Thoracic aorta (tissue), 2 donors: ENCODE measurements around the gene RAPGEF2. TPM values are rescaled to one million over a fixed set of nuclear protein-coding genes. Genes with fewer than 3 reads are reported as not detected.
"Not testable (repeated sequence)": the region's sequence is repeated elsewhere in the genome, so short reads cannot be mapped to it uniquely, and the experiment has no call there.

Experiments used
- ATAC-seq: fragments of 150-250 bp; one replicate; pipeline ENCODE4 v1.8.0; 2017; ENCODE audit warnings: low read depth; ENCODE audit not compliant: insufficient number of reproducible peaks, low FRiP score
- DNase-seq: peaks from one replicate; pipeline ENCODE4 v3.0.0-alpha.2; 2020; ENCODE audit warnings: low spot score
- H3K27ac ChIP-seq, 2 donors: fragments of 200-600 bp; sonication (generic); 1 replicate in 1 of 2; 2 replicates in 1 of 2; pipeline ENCODE4 v1.5.1; 2016; ENCODE audit warnings: mild to moderate bottlenecking in 2 of 2, moderate library complexity in 2 of 2
- H3K27me3 ChIP-seq: fragments of 200-600 bp; sonication (generic); replicated peaks from 2 replicates; pipeline ENCODE4 v1.6.0; 2016; ENCODE audit warnings: mild to moderate bottlenecking; ENCODE audit not compliant: insufficient read depth
- H3K36me3 ChIP-seq: fragments of 200-600 bp; sonication (generic); one replicate; pipeline ENCODE4 v1.5.1; 2016
- H3K4me1 ChIP-seq, 2 donors: fragments of 200-600 bp; sonication (generic); 1 replicate in 1 of 2; 2 replicates in 1 of 2; pipeline versions ENCODE4 v1.5.1 to v1.6.0; 2016; ENCODE audit warnings: low read depth in 2 of 2, mild to moderate bottlenecking in 1 of 2; ENCODE audit not compliant: control insufficient read depth in 1 of 2
- H3K4me3 ChIP-seq: fragments of 200-600 bp; sonication (generic); 2 replicates; pipeline ENCODE4 v1.5.1; 2016; ENCODE audit warnings: mild to moderate bottlenecking
- H3K9me3 ChIP-seq: fragments of 200-600 bp; sonication (generic); 2 replicates; pipeline ENCODE4 v1.5.1; 2016
- total RNA-seq, 2 donors: library from RNA; depleted of rRNA; stranded (reverse); fragments of >200 nt; gene quantifications; one replicate each; pipeline versions ENCODE4 v1.1.0 to v1.2.3, GENCODE V29; 2016
- TF ChIP-seq, protein P1 (sequence below): fragments of 200-600 bp; sonication (generic); IDR thresholded peaks from one replicate; pipeline ENCODE4 v1.5.1; 2019; ENCODE audit warnings: antibody characterized with exemption

The RAPGEF2 gene
- total RNA-seq, 2 donors from 2014 or later: 63.0 to 63.6 TPM

DNA sequence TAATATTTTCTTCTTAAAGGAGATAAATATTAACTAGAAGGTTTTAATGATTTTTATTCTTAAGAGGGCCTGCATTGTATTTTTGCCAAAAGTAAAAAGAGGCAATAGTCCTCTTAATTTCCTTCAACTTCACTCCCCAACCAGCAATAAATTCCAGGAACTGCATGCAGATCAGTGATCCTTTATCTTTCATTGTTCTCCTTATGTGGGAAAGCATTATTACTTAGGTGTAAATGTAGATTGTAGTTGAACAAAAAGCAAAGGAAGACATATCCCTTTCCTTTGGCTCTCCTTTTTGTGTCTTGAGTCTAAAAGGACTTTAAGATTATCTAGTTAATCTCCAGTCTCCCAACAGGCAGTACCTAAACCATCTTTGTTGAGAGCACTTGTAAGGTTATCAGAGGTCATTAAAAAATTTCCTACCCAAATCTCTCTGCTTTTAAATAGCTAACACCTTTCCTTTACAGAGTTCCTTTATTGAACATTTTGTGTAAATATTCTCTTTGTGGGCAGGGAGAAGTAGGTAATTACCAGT is 55.3 kb downstream of the RAPGEF2 start:
- H3K27me3 ChIP-seq: no peaks in the 10 kb centered on the region
- TF ChIP-seq, protein P1, sequence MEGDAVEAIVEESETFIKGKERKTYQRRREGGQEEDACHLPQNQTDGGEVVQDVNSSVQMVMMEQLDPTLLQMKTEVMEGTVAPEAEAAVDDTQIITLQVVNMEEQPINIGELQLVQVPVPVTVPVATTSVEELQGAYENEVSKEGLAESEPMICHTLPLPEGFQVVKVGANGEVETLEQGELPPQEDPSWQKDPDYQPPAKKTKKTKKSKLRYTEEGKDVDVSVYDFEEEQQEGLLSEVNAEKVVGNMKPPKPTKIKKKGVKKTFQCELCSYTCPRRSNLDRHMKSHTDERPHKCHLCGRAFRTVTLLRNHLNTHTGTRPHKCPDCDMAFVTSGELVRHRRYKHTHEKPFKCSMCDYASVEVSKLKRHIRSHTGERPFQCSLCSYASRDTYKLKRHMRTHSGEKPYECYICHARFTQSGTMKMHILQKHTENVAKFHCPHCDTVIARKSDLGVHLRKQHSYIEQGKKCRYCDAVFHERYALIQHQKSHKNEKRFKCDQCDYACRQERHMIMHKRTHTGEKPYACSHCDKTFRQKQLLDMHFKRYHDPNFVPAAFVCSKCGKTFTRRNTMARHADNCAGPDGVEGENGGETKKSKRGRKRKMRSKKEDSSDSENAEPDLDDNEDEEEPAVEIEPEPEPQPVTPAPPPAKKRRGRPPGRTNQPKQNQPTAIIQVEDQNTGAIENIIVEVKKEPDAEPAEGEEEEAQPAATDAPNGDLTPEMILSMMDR: no peak
- ATAC-seq (no peak), DNase-seq (no peak)
- peaks cover 4 to 17% of the 10 kb centered on the region in 2 donors for H3K4me1 ChIP-seq
- H3K9me3 ChIP-seq: no peaks in the 10 kb centered on the region
- no peaks in the 10 kb centered on the region for H3K36me3 ChIP-seq
- H3K27ac ChIP-seq: no peak overlapping the region
- H3K4me3 ChIP-seq: no peak overlapping the region

DNA sequence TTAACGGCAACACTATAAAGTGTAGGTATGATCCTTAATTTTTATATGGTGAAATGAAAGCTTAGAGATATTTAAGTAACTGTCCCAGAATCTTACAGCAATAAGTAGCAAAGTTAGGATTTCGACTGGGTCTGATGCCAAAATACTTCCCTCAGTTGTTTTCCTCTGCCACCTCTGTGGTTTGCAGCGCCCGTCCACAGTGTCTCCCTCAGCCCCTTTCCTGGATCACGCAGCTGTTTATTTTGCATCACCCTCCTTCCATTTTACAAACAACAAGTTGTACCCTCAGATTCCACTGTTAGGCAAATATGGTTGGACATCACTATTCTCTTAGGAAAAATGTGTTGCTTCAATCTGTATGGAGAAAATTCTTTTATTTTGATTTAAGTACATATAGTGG is 56.1 kb downstream of the RAPGEF2 start:
- no peaks in the 10 kb centered on the region for H3K27me3 ChIP-seq

DNA sequence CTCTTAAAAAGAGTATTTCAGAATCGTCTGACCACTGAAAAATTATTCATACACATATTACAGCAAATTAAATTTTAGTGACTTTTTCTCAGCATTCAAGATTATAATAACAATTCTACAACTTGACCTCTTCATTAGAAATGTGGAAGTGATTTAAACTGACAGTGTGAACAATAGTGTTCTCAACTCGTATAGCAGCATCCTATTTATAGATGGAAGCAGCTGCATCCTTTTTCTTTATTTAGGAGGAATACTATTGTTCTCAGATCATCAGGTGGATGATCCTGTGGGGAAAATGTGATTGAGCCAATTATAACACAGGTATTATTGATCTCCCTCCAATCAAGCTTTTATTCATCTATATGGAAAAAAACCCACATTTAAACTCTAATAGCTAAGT is 56.7 kb downstream of the RAPGEF2 start:
- ATAC-seq (no peak), DNase-seq (no peak)
- Histone ChIP-seq H3K9me3 (no peaks in the 10 kb centered on the region), H3K4me1 (peaks cover 7 to 18% of the 10 kb centered on the region in 2 donors), H3K27ac (no peak overlapping the region), H3K4me3 (no peak overlapping the region), H3K36me3 (no peaks in the 10 kb centered on the region), H3K27me3 (no peaks in the 10 kb centered on the region)
- TF ChIP-seq, protein P1: no peak

More for the DNA sequence above, 56.1 kb downstream of the RAPGEF2 start:
- DNase-seq (no peak), ATAC-seq (no peak)
- Histone ChIP-seq H3K36me3 (no peaks in the 10 kb centered on the region), H3K27ac (no peak overlapping the region), H3K4me3 (no peak overlapping the region), H3K4me1 (peaks cover 4 to 13% of the 10 kb centered on the region in 2 donors), H3K9me3 (no peaks in the 10 kb centered on the region)
- TF ChIP-seq, protein P1: no peak

DNA sequence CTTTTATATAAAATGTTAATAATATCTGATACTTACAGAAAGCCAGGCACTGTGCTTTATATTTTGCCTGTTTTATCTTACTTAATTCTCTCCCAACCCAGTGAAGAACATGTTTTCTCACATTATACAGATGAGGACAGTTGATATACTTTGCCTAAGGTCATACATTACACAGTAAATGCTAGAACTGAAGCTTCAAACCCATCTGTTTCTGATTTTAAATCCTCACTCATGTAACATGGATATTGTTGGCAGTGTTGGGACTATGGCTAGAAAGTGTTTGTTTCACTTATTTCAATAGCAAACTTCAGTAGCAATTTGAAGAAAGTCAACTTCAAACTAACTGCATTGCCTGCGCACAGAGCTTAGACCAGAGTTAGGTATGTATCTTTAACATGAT is 57.4 kb downstream of the RAPGEF2 start:
- TF ChIP-seq, protein P1: no peak
- DNase-seq (no peak), ATAC-seq (no peak)
- no peaks in the 10 kb centered on the region for H3K27me3 ChIP-seq
- no peaks in the 10 kb centered on the region for H3K9me3 ChIP-seq
- no peak overlapping the region for H3K27ac ChIP-seq
- no peaks in the 10 kb centered on the region for H3K36me3 ChIP-seq
- H3K4me3 ChIP-seq: no peak overlapping the region
- peaks cover 13 to 24% of the 10 kb centered on the region in 2 donors for H3K4me1 ChIP-seq

DNA sequence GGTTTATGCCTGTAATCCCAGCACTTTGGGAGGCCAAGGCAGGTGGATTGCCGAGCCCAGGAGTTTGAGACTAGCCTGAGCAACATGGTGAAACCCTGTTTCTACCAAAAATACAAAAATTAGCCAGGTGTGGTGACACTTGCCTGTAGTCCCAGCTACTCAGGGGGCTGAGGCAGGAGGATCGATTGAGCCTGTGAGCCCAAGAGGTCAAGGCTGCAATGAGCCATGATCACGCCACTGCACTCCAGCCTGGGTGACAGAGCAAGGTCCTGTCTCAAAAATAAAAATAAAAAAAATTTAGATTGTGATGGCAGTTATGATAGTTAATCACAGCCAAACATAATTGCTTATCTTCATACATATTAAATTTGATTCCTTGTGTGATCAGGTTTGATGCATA is 58.6 kb downstream of the RAPGEF2 start:
- H3K9me3 ChIP-seq, ATAC-seq, H3K27me3 ChIP-seq, H3K4me3 ChIP-seq, H3K36me3 ChIP-seq, DNase-seq, H3K27ac ChIP-seq: not testable (repeated sequence)
- peaks cover 16 to 24% of the 10 kb centered on the region in 2 donors for H3K4me1 ChIP-seq

DNA sequence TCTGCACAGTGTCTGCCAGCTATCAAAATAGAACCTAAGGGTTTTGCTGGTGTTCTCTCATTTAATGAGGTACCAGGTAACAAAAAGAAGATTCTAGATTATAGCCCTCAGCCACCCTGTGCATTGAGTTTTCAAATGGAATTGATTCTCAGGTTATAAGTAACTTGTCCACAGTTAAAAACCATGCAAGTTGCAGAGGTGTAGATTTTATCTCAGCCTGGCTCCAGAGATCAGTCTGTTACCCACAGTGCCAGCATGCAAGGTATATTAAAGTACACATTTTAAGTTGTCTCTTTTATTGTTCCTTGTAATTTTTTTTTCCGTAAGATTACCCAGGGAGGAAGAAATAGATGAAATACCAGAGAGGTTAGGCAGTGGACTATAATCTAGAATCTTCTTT is 59.7 kb downstream of the RAPGEF2 start:
- no peaks in the 10 kb centered on the region for H3K27me3 ChIP-seq
- TF ChIP-seq, protein P1: no peak
- no peak overlapping the region for H3K27ac ChIP-seq
- H3K9me3 ChIP-seq: no peaks in the 10 kb centered on the region
- no peaks in the 10 kb centered on the region for H3K36me3 ChIP-seq
- no peak for DNase-seq
- no peak overlapping the region for H3K4me3 ChIP-seq
- ATAC-seq: no peak
- H3K4me1 ChIP-seq: peaks cover 16 to 19% of the 10 kb centered on the region in 2 donors
